Uterus (tissue), 2 donors: Measurements from ENCODE around the gene C10orf95.

Experiments
- POLR2A ChIP-seq, 2 donors: fragments of 450-650 bp; IDR thresholded peaks; one replicate each; pipeline ENCODE4 v1.6.1; 2016; ENCODE audit warnings: antibody characterized with exemption in 2 of 2, mild to moderate bottlenecking in 1 of 2, moderate library complexity in 1 of 2
- TF ChIP-seq, protein P1 (sequence below), 4 experiments: fragments of 200-600 bp in 2 of 4; fragments of 450-650 bp in 2 of 4; sonication (generic) in 2 of 4; IDR thresholded peaks; one replicate each; pipeline ENCODE4 v1.5.1; 2016 to 2019; ENCODE audit warnings: antibody characterized with exemption in 4 of 4, mild to moderate bottlenecking in 2 of 4, moderate library complexity in 1 of 4

DNA sequence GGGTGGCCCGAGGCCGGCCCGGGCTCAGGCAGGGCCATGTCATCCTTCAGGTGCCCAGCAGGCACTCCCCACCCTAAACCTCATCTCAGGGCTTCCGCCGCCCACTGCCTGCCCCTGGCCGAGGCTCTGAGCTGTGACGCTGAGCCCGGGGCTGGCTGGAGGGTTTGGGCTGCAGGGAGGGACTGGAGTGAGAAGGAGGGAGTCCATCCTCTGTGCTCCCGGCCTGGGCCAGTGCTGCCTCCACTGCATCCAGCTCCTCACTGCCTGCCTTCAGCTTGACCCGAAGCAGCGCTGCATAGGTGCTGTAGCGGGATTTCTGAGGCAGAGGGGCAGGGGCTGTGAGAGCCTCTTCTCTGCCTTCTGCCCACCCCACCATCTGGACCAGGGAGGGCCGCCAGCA lies 48.2 kb downstream of the C10orf95 start:
- TF ChIP-seq, protein P1, sequence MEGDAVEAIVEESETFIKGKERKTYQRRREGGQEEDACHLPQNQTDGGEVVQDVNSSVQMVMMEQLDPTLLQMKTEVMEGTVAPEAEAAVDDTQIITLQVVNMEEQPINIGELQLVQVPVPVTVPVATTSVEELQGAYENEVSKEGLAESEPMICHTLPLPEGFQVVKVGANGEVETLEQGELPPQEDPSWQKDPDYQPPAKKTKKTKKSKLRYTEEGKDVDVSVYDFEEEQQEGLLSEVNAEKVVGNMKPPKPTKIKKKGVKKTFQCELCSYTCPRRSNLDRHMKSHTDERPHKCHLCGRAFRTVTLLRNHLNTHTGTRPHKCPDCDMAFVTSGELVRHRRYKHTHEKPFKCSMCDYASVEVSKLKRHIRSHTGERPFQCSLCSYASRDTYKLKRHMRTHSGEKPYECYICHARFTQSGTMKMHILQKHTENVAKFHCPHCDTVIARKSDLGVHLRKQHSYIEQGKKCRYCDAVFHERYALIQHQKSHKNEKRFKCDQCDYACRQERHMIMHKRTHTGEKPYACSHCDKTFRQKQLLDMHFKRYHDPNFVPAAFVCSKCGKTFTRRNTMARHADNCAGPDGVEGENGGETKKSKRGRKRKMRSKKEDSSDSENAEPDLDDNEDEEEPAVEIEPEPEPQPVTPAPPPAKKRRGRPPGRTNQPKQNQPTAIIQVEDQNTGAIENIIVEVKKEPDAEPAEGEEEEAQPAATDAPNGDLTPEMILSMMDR (IDR thresholded peaks at IDR 0.05) = no peak
- no peak for TF ChIP-seq POLR2A (IDR thresholded peaks at IDR 0.05)
